Measurements from ENCODE around the gene DLGAP1. TPM values are rescaled to one million over a fixed set of nuclear protein-coding genes. Genes with fewer than 3 reads are reported as not detected.

The DLGAP1 gene
- total and polyA plus RNA-seq, 7 experiments from 2014 or later: 0.32 to 1.0 TPM; not detected in 5

- H3K27ac ChIP-seq (ENCODE audit: low read depth, low read length): no peak overlapping the region
- H3K9me3 Mint-ChIP-seq: peaks cover 0 to 7% (median 0%) of the 10 kb centered on the region in 11 donors
- H3K4me1 ChIP-seq (ENCODE audit: control insufficient read depth in 2 of 2, insufficient read depth in 2 of 2, low read length in 2 of 2): no peaks in the 10 kb centered on the region
- no peaks in the 10 kb centered on the region for H3K27me3 Mint-ChIP-seq
- ChIA-PET POLR2A (no interaction called here), CTCF (no interaction called here)
- H3K27ac Mint-ChIP-seq: no peak overlapping the region
- ATAC-seq (no peak), DNase-seq (no peak)
- intact Hi-C loops (cut with micrococcal nuclease): no loop called here
- H3K27me3 ChIP-seq (ENCODE audit: control insufficient read depth in 2 of 2, insufficient read depth in 2 of 2, low read length in 2 of 2): no peaks in the 10 kb centered on the region
- no peak overlapping the region for H3K4me3 Mint-ChIP-seq
- H3K9me3 ChIP-seq (ENCODE audit: control insufficient read depth in 2 of 3, low read length in 3 of 3): no peaks in the 10 kb centered on the region
- H3K36me3 Mint-ChIP-seq: no peaks in the 10 kb centered on the region
- H3K36me3 ChIP-seq (ENCODE audit: control insufficient read depth in 2 of 3, insufficient read depth in 3 of 3, low read length in 3 of 3): no peaks in the 10 kb centered on the region
- peaks cover 0 to 2% (median 0%) of the 10 kb centered on the region in 7 donors for H3K4me1 Mint-ChIP-seq
- no peak overlapping the region for H3K4me3 ChIP-seq (ENCODE audit: low read length)
Observed at GRCh38 chr18:4399929-4400328, 55.2 kb downstream of the DLGAP1 start.

- H3K36me3 ChIP-seq (ENCODE audit: control insufficient read depth in 2 of 3, insufficient read depth in 3 of 3, low read length in 3 of 3): no peaks in the 10 kb centered on the region
- H3K36me3 Mint-ChIP-seq: no peaks in the 10 kb centered on the region
- ChIA-PET POLR2A (no interaction called here), CTCF (no interaction called here)
- no peaks in the 10 kb centered on the region for H3K4me1 ChIP-seq (ENCODE audit: control insufficient read depth in 2 of 2, insufficient read depth in 2 of 2, low read length in 2 of 2)
- no peaks in the 10 kb centered on the region for H3K4me1 Mint-ChIP-seq
- H3K27me3 Mint-ChIP-seq: no peaks in the 10 kb centered on the region
- H3K27me3 ChIP-seq (ENCODE audit: control insufficient read depth in 2 of 2, insufficient read depth in 2 of 2, low read length in 2 of 2): no peaks in the 10 kb centered on the region
- intact Hi-C loops (cut with micrococcal nuclease): no loop called here
- no peaks in the 10 kb centered on the region for H3K9me3 ChIP-seq (ENCODE audit: control insufficient read depth in 2 of 3, low read length in 3 of 3)
- ATAC-seq: no peak
- no peak overlapping the region for H3K4me3 ChIP-seq (ENCODE audit: low read length)
- H3K4me3 Mint-ChIP-seq: no peak overlapping the region
- H3K27ac ChIP-seq (ENCODE audit: low read depth, low read length): no peak overlapping the region
- H3K9me3 Mint-ChIP-seq: peaks cover 0 to 21% (median 2%) of the 10 kb centered on the region in 11 donors
- DNase-seq: no peak
- no peak overlapping the region for H3K27ac Mint-ChIP-seq
Observed at GRCh38 chr18:4394700-4395099, 60.4 kb downstream of the DLGAP1 start.

- Mint-ChIP-seq H3K36me3 (no peaks in the 10 kb centered on the region), H3K27ac (no peak overlapping the region), H3K4me1 (no peaks in the 10 kb centered on the region), H3K4me3 (no peak overlapping the region), H3K9me3 (peaks cover 0 to 21% (median 4%) of the 10 kb centered on the region in 11 donors), H3K27me3 (no peaks in the 10 kb centered on the region)
- intact Hi-C loops (cut with micrococcal nuclease): no loop called here
- H3K27me3 ChIP-seq (ENCODE audit: control insufficient read depth in 2 of 2, insufficient read depth in 2 of 2, low read length in 2 of 2): no peaks in the 10 kb centered on the region
- ChIA-PET POLR2A (no interaction called here), CTCF (no interaction called here)
- H3K4me3 ChIP-seq (ENCODE audit: low read length): no peak overlapping the region
- H3K36me3 ChIP-seq (ENCODE audit: control insufficient read depth in 2 of 3, insufficient read depth in 3 of 3, low read length in 3 of 3): no peaks in the 10 kb centered on the region
- no peak for DNase-seq
- ATAC-seq: no peak
- H3K4me1 ChIP-seq (ENCODE audit: control insufficient read depth in 2 of 2, insufficient read depth in 2 of 2, low read length in 2 of 2): no peaks in the 10 kb centered on the region
- no peak overlapping the region for H3K27ac ChIP-seq (ENCODE audit: low read depth, low read length)
- H3K9me3 ChIP-seq (ENCODE audit: control insufficient read depth in 2 of 3, low read length in 3 of 3): no peaks in the 10 kb centered on the region
Observed at GRCh38 chr18:4391859-4392258, 63.2 kb downstream of the DLGAP1 start.

- Mint-ChIP-seq H3K4me3 (no peak overlapping the region), H3K27ac (no peak overlapping the region), H3K9me3 (peaks cover 0 to 18% (median 3%) of the 10 kb centered on the region in 11 donors), H3K36me3 (no peaks in the 10 kb centered on the region), H3K4me1 (no peaks in the 10 kb centered on the region), H3K27me3 (no peaks in the 10 kb centered on the region)
- H3K4me1 ChIP-seq (ENCODE audit: control insufficient read depth in 2 of 2, insufficient read depth in 2 of 2, low read length in 2 of 2): no peaks in the 10 kb centered on the region
- intact Hi-C loops (cut with micrococcal nuclease): loop anchor here in 1 of 2 donors (10.0 kb wide), 1 partner anchor 59 kb away; no protein-coding TSS in a partner anchor
- H3K9me3 ChIP-seq (ENCODE audit: control insufficient read depth in 2 of 3, low read length in 3 of 3): no peaks in the 10 kb centered on the region
- ChIA-PET CTCF (no interaction called here), POLR2A (no interaction called here)
- no peaks in the 10 kb centered on the region for H3K27me3 ChIP-seq (ENCODE audit: control insufficient read depth in 2 of 2, insufficient read depth in 2 of 2, low read length in 2 of 2)
- H3K4me3 ChIP-seq (ENCODE audit: low read length): no peak overlapping the region
- no peak overlapping the region for H3K27ac ChIP-seq (ENCODE audit: low read depth, low read length)
- no peaks in the 10 kb centered on the region for H3K36me3 ChIP-seq (ENCODE audit: control insufficient read depth in 2 of 3, insufficient read depth in 3 of 3, low read length in 3 of 3)
- ATAC-seq (no peak), DNase-seq (no peak)
Observed at GRCh38 chr18:4385876-4386275, 69.2 kb downstream of the DLGAP1 start.

- Mint-ChIP-seq H3K4me3 (no peak overlapping the region), H3K4me1 (no peaks in the 10 kb centered on the region), H3K9me3 (peaks cover 0 to 15% (median 3%) of the 10 kb centered on the region in 11 donors), H3K36me3 (no peaks in the 10 kb centered on the region), H3K27ac (no peak overlapping the region), H3K27me3 (no peaks in the 10 kb centered on the region)
- POLR2A ChIA-PET: no interaction called here
- ATAC-seq (no peak), DNase-seq (no peak)
- CTCF ChIA-PET: no interaction called here
- no peaks in the 10 kb centered on the region for H3K27me3 ChIP-seq (ENCODE audit: control insufficient read depth in 2 of 2, insufficient read depth in 2 of 2, low read length in 2 of 2)
- no peaks in the 10 kb centered on the region for H3K4me1 ChIP-seq (ENCODE audit: control insufficient read depth in 2 of 2, insufficient read depth in 2 of 2, low read length in 2 of 2)
- H3K36me3 ChIP-seq (ENCODE audit: control insufficient read depth in 2 of 3, insufficient read depth in 3 of 3, low read length in 3 of 3): no peaks in the 10 kb centered on the region
- intact Hi-C loops (cut with micrococcal nuclease): loop anchor here in 1 of 2 donors (10.0 kb wide), 1 partner anchor 60 kb away; no protein-coding TSS in a partner anchor
- no peak overlapping the region for H3K4me3 ChIP-seq (ENCODE audit: low read length)
- H3K9me3 ChIP-seq (ENCODE audit: control insufficient read depth in 2 of 3, low read length in 3 of 3): no peaks in the 10 kb centered on the region
- no peak overlapping the region for H3K27ac ChIP-seq (ENCODE audit: low read depth, low read length)
Observed at GRCh38 chr18:4384932-4385331, 70.2 kb downstream of the DLGAP1 start.

DNA sequence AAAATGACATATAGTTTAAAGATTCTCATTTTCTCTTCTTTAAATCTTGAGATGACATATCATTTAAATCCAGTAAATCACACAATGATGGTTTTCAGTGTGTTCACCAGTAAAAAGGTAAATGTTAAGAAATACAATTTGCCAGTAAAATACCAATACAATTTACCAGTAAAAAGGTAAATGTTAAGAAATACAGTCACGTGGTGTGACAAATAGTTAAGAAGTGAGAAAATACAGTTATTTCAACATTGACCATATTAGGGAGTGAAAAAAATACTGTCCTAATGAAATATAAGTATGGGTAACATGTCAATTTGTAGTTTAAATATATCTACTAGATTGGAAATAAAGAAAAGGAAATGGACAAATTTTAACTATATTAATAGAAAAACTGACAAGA is 80.5 kb downstream of the DLGAP1 start:
- Mint-ChIP-seq H3K27ac (no peak overlapping the region), H3K4me1 (no peaks in the 10 kb centered on the region), H3K27me3 (no peaks in the 10 kb centered on the region), H3K4me3 (no peak overlapping the region), H3K36me3 (no peaks in the 10 kb centered on the region), H3K9me3 (peaks cover 0 to 18% (median 3%) of the 10 kb centered on the region in 11 donors)
- Histone ChIP-seq H3K27ac (ENCODE audit: low read depth, low read length) (no peak overlapping the region), H3K27me3 (ENCODE audit: control insufficient read depth in 2 of 2, insufficient read depth in 2 of 2, low read length in 2 of 2) (no peaks in the 10 kb centered on the region), H3K4me1 (ENCODE audit: control insufficient read depth in 2 of 2, insufficient read depth in 2 of 2, low read length in 2 of 2) (no peaks in the 10 kb centered on the region), H3K36me3 (ENCODE audit: control insufficient read depth in 2 of 3, insufficient read depth in 3 of 3, low read length in 3 of 3) (no peaks in the 10 kb centered on the region), H3K4me3 (ENCODE audit: low read length) (no peak overlapping the region), H3K9me3 (ENCODE audit: control insufficient read depth in 2 of 3, low read length in 3 of 3) (no peaks in the 10 kb centered on the region)
- intact Hi-C loops (cut with micrococcal nuclease): no loop called here
- DNase-seq (no peak), ATAC-seq (no peak)
- ChIA-PET POLR2A (no interaction called here), CTCF (no interaction called here)

- CTCF ChIA-PET: no interaction called here
- ATAC-seq: no peak
Observed at GRCh38 chr18:4369705-4370104, 85.4 kb downstream of the DLGAP1 start.

More at GRCh38 chr18:4369705-4370104, 85.4 kb downstream of the DLGAP1 start:
- no peak overlapping the region for H3K27ac Mint-ChIP-seq
- no peaks in the 10 kb centered on the region for H3K27me3 Mint-ChIP-seq
- no peak overlapping the region for H3K4me3 Mint-ChIP-seq
- peaks cover 0 to 17% (median 3%) of the 10 kb centered on the region in 11 donors for H3K9me3 Mint-ChIP-seq
- Histone ChIP-seq H3K4me1 (ENCODE audit: control insufficient read depth in 2 of 2, insufficient read depth in 2 of 2, low read length in 2 of 2) (no peaks in the 10 kb centered on the region), H3K9me3 (ENCODE audit: control insufficient read depth in 2 of 3, low read length in 3 of 3) (no peaks in the 10 kb centered on the region), H3K36me3 (ENCODE audit: control insufficient read depth in 2 of 3, insufficient read depth in 3 of 3, low read length in 3 of 3) (no peaks in the 10 kb centered on the region), H3K27ac (ENCODE audit: low read depth, low read length) (no peak overlapping the region), H3K4me3 (ENCODE audit: low read length) (no peak overlapping the region), H3K27me3 (ENCODE audit: control insufficient read depth in 2 of 2, insufficient read depth in 2 of 2, low read length in 2 of 2) (no peaks in the 10 kb centered on the region)
- intact Hi-C loops (cut with micrococcal nuclease): no loop called here
- POLR2A ChIA-PET: no interaction called here
- no peak for DNase-seq
- H3K36me3 Mint-ChIP-seq: no peaks in the 10 kb centered on the region
- H3K4me1 Mint-ChIP-seq: no peaks in the 10 kb centered on the region

Data from naive thymus-derived CD4-positive, alpha-beta T cell (primary cell).